ENCODE results near the gene GPR153.

- TF ChIP-seq CTCF (IDR thresholded peaks at IDR 0.05) (no peak), POLR2A (IDR thresholded peaks at IDR 0.05) (no peak)
Measured at GRCh38 chr1:6274102-6274501, 13.2 kb upstream of the GPR153 start.
